NCI-H2107 (cell line): ENCODE measurements around the gene JAG1.
"Not testable (repeated sequence)": the region's sequence is repeated elsewhere in the genome, so short reads cannot be mapped to it uniquely, and the experiment has no call there.

Experiments
- DNase-seq: peaks from one replicate; lab custom pipeline; 2025; lab: John Stamatoyannopoulos, UW

The JAG1 gene

GRCh38 chr20:10637031-10637559 lies 36.7 kb downstream of the JAG1 start:
- DNase-seq, result no peak

DNA sequence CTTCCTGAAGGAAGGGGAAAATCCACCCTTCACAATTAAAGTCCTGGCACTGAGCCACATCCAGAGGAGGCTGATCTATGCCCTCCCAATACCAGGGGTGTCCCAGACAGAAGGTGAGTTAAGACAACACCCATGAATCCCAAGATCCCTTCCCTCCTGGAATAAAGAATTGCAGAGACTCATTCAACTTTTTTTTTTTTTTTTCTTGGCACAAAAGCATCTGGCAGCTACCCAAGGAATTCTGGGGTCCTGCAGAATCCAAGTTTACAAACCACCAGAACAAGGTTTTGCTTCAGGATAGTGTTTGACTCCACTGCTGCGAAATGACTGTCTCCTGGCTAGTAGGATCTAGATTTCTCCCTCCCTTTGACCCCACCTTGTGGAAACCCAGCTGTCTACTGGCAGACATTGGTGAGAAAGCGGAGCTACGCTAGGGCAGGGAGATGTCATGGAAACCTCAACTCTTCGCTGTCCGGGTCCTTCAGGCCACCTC lies 37.4 kb downstream of the JAG1 start:
- no peak for DNase-seq

GRCh38 chr20:10635476-10636208 lies 38.2 kb downstream of the JAG1 start:
- no peak for DNase-seq

DNA sequence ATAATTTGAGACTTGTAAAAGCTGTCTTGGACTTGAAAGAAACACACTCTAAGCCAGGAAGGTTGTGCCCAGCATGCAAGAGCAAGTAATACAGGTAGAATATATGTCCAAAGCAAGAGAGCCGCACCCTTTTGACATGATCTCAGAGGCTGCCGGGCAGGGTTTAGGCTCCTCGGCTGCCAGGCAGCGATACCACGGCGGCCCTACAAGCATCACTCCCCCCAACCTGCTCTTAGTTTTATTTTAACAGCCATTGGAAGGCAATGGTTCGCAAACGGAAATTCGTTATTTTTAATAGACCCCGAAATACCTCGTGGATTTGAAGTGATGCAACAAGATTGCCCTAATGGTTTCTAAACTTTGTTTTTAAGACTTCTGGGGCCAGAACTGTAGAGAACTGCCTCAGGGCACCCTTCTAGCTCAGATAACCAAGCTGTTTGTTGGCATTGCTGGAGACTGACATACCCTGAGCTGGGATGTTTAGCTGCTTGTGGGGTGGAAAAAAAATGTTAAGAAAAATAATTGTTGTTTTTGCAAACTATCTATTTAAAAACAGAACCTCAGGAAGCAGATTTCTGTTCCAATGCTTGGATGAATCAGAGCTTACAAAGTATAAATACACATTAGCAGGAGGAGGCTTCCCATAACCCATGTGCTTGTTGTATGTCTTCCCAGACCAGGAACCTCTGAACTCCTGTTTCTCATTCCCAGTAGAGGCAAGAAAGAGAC lies 39.0 kb downstream of the JAG1 start:
- no peak for DNase-seq

DNA sequence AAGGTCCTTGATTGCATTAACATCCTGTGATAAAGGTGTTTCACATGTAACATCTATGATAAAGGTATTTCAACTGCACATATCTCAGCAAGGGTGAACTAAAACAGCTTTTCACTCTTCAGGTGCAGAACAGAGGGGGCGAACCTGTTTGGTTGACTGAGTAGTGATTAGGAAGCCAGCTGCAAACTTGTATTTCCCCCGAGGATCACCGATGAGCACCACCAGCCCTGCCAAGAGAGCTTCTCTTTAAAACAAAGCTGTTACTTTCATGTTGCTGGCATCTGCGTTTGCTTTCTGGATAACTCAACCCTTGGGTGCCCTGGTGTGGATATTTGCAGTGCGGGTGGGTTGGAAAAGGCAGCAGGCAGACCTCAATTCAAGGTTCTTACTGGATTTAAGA lies 39.6 kb downstream of the JAG1 start:
- DNase-seq, result no peak

- DNase-seq, result no peak
Observed at GRCh38 chr20:10633718-10634117, 40.1 kb downstream of the JAG1 start.

- DNase-seq, result no peak
Observed at GRCh38 chr20:10632721-10633509, 40.9 kb downstream of the JAG1 start.

GRCh38 chr20:10631126-10631525 lies 42.7 kb downstream of the JAG1 start:
- DNase-seq, result no peak

GRCh38 chr20:10629946-10630650 lies 43.7 kb downstream of the JAG1 start:
- DNase-seq, result no peak

DNA sequence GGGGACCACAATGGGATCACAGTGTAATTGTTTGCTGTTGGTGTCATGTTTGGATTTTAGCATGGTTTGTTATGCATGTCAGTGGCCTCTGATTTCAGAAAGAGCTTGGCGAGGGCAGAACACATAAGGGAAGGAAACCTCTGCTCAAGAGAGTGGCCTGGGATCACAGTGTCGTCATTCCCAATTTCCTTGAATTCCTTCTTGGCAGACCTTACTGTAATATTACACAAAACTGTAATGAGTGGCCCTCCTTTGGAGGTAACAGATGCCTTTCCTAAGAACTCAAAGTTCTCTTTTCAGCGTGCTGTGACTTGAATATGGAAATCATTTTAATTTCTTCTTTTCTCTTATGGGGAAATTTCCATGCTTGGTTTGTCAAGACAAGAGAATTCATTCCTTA lies 46.9 kb downstream of the JAG1 start:
- DNase-seq, result no peak

DNA sequence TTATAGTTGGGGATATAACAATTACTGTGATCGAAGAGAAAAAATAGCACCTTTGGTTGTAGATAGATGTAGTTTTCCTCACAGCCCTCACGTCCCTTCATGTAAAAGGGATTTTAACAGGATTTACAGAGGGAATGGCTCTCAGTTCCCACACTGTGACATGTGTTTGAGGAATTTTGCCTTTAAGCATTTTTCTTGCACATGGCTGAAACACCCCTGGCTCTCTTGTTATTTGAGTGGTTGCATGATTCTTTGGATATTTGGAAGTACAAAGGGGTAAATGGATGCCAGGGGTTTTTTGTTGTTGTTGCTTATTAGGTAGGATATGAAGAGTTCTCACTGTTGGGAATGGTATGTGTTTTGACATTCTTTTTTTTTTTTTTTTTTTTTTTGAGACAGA lies 48.2 kb downstream of the JAG1 start:
- no peak for DNase-seq

GRCh38 chr20:10622657-10623418 lies 51.0 kb downstream of the JAG1 start:
- no peak for DNase-seq

DNA sequence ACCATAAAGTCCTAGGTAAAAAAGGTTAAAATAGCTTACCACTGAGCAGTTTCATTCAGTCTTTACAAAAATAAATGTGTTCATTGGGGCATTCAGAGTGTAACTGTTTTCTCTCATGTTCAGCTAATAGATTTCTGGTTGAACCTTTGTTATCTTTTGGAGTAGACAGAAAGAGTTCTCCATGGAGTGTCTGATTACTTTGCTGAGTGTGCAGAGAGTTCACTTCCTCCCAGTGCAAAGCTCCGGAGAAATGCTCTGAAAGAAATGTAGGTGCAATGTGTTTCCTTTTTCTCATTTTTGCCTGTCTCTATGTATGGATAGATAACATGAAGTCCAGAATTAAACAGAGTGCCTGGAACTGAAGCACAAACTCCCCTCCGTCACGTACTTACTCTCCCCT lies 52.6 kb downstream of the JAG1 start:
- DNase-seq, result no peak

DNA sequence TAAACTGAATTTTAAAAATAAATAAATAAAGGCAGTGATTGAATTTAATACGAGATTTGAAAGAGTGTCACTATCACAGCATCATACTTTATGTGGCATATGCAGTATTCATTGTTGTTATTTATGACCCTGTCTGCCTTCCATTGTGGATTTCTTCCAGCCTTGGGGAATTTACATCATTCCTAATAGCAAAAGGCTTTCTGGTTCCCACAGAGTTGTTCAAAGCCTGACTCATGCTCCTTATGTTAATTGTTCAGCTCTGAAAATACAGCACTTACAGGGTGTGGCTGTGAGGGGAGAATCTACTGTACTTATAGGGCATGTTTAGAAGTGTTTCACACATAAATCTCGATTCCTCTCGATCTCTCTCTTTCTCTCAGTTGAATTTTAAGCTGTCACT lies 54.4 kb downstream of the JAG1 start:
- no peak for DNase-seq

- DNase-seq, result no peak
Observed at GRCh38 chr20:10618611-10619245, 55.1 kb downstream of the JAG1 start.

GRCh38 chr20:10617549-10618133 lies 56.2 kb downstream of the JAG1 start:
- not testable (repeated sequence) for DNase-seq

- DNase-seq, result no peak
Observed at GRCh38 chr20:10616212-10616611, 57.6 kb downstream of the JAG1 start.

GRCh38 chr20:10613911-10614310 lies 59.9 kb downstream of the JAG1 start:
- no peak for DNase-seq

DNA sequence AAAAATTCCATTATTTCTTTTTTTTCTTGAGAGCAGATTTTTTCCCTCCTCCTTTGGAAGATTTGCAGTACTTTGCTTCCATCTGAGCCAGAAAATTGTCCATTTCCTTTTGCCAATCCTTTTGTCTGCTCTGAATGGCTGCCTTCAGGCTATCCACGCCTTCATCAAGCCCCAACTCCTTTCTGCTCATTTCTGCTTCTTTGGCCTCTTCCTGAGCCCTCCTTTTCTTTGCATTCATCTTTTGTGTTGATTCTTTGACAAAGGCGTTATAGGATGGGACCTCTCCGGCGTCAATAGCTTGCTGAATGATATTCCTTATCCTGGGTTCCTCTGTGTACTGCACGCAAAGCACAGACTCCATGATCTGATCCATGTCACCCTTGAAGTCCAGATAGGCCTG lies 60.4 kb downstream of the JAG1 start:
- DNase-seq, result not testable (repeated sequence)

DNA sequence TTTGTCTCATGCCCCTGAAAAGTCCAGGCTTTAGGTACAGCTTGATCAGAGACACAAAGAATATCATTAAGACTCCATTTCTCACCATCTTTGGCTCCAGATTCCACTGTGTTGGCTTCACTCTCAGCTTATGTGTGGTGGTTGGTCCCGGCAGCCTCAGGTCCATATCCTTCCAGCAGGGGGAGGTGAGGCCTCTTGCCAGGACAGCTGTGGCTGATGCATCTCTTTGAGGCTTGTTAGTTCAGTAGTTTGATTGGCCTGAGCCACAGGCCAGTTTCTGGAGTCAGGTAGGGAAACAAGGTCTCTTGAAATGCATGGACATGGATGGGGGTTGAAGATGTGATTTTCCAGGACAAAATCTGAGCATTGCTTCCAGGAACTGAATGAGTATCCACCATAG lies 62.4 kb downstream of the JAG1 start:
- DNase-seq, result no peak
